MM.1S (cell line): ENCODE measurements around the gene TBC1D9B.

Experiments used
- DNase-seq: peaks from one replicate; pipeline ENCODE4 v3.0.0-alpha.2; 2015
- H2AFZ ChIP-seq: fragments of 300-600 bp; sonication (generic); 2 replicates; pipeline ENCODE4 v1.6.0; 2016; ENCODE audit warnings: antibody characterized with exemption, low read length
- H3F3A ChIP-seq: fragments of 300-600 bp; sonication (generic); 2 replicates; pipeline ENCODE4 v1.6.1; 2016; ENCODE audit warnings: mild to moderate bottlenecking, antibody characterized with exemption, low read length, moderate library complexity, mixed read lengths; ENCODE audit not compliant: insufficient read depth
- H3K27ac ChIP-seq: fragments of 300-600 bp; sonication (generic); 2 replicates; pipeline ENCODE4 v1.5.1; 2016; ENCODE audit warnings: mild to moderate bottlenecking, low read length
- H3K27me3 ChIP-seq: fragments of 300-600 bp; sonication (generic); replicated peaks from 2 replicates; pipeline ENCODE4 v1.6.0; 2016; ENCODE audit warnings: low read length; ENCODE audit not compliant: insufficient read depth
- H3K36me3 ChIP-seq: fragments of 300-600 bp; sonication (generic); replicated peaks from 2 replicates; pipeline ENCODE4 v1.6.1; 2016; ENCODE audit warnings: mild to moderate bottlenecking, low read length, mixed read lengths; ENCODE audit not compliant: insufficient read depth
- H3K4me1 ChIP-seq: fragments of 300-600 bp; sonication (generic); 2 replicates; pipeline ENCODE4 v1.6.1; 2016; ENCODE audit warnings: low read length, mixed read lengths
- H3K4me2 ChIP-seq: fragments of 300-600 bp; sonication (generic); 2 replicates; pipeline ENCODE4 v1.6.0; 2016; ENCODE audit warnings: low read depth, low read length
- H3K4me3 ChIP-seq: fragments of 300-600 bp; sonication (generic); 2 replicates; pipeline ENCODE4 v1.5.1; 2016; ENCODE audit warnings: low read length, mixed read lengths
- H3K79me2 ChIP-seq: fragments of 300-600 bp; sonication (generic); 2 replicates; pipeline ENCODE4 v1.6.1; 2016; ENCODE audit warnings: mixed run types, low read length, mixed read lengths
- H3K9ac ChIP-seq: fragments of 300-600 bp; sonication (generic); 2 replicates; pipeline ENCODE4 v1.6.1; 2016; ENCODE audit warnings: low read length, mixed read lengths
- H3K9me2 ChIP-seq: fragments of 300-600 bp; sonication (generic); replicated peaks from 2 replicates; pipeline ENCODE4 v1.6.1; 2016; ENCODE audit warnings: mild to moderate bottlenecking, low read length, mixed read lengths; ENCODE audit not compliant: insufficient read depth
- H3K9me3 ChIP-seq: fragments of 300-600 bp; sonication (generic); replicated peaks from 2 replicates; pipeline ENCODE4 v1.6.1; 2016; ENCODE audit warnings: mild to moderate bottlenecking, low read length, mixed read lengths; ENCODE audit not compliant: insufficient read depth
- H4K20me1 ChIP-seq: fragments of 300-600 bp; sonication (generic); 2 replicates; pipeline ENCODE4 v1.6.1; 2016; ENCODE audit warnings: mild to moderate bottlenecking, low read length, moderate library complexity, mixed read lengths; ENCODE audit not compliant: insufficient read depth
- CTCF ChIP-seq: fragments of 300-600 bp; sonication (generic); IDR thresholded peaks from 2 replicates; pipeline ENCODE4 v1.5.1; 2016; ENCODE audit warnings: antibody characterized with exemption, low read length, mixed read lengths
- EZH2 ChIP-seq: fragments of 300-600 bp; sonication (generic); optimal IDR thresholded peaks from 2 replicates; pipeline ENCODE3; 2017; ENCODE audit warnings: low read depth, mild to moderate bottlenecking, antibody characterized with exemption, low read length, mixed read lengths
- EZH2phosphoT487 ChIP-seq: fragments of 300-600 bp; sonication (generic); IDR thresholded peaks from 2 replicates; pipeline ENCODE4 v1.6.1; 2018; ENCODE audit warnings: antibody characterized with exemption, low read length

Gene TBC1D9B

GRCh38 chr5:179858241-179858585 is 49.5 kb downstream of the TBC1D9B start:
- TF ChIP-seq EZH2 (no peak), CTCF (no peak), EZH2phosphoT487 (no peak)
- Histone ChIP-seq H3K27me3 (no peaks in the 10 kb centered on the region), H3K27ac (peak overlapping the region; percentile 45; the same call in 1 of the 2 replicates), H3K4me1 (no peaks in the 10 kb centered on the region), H3K4me3 (peak overlapping the region; percentile 96), H3K9me2 (no peaks in the 10 kb centered on the region), H3K9me3 (no peaks in the 10 kb centered on the region), H3K79me2 (peaks cover 29% of the 10 kb centered on the region), H3K36me3 (no peaks in the 10 kb centered on the region), H3K9ac (peak overlapping the region; percentile 47; the same call in 1 of the 2 replicates), H4K20me1 (no peaks in the 10 kb centered on the region), H3K4me2 (peak overlapping the region; percentile 95), H2AFZ (peak overlapping the region; percentile 88), H3F3A (peaks cover 7% of the 10 kb centered on the region; the same call in 1 of the 2 replicates)
- peak; percentile 47 for DNase-seq

GRCh38 chr5:179854356-179854755 is 53.3 kb downstream of the TBC1D9B start:
- Histone ChIP-seq H2AFZ (no peak overlapping the region), H3K4me2 (no peak overlapping the region), H3K79me2 (peaks cover 29% of the 10 kb centered on the region), H3K9me3 (no peaks in the 10 kb centered on the region), H3K9ac (no peak overlapping the region), H3K27me3 (no peaks in the 10 kb centered on the region), H3K4me1 (no peaks in the 10 kb centered on the region), H3K36me3 (no peaks in the 10 kb centered on the region; the same call in 1 of the 2 replicates), H3K27ac (no peak overlapping the region), H3K9me2 (no peaks in the 10 kb centered on the region), H4K20me1 (no peaks in the 10 kb centered on the region), H3F3A (peaks cover 7% of the 10 kb centered on the region; the same call in 1 of the 2 replicates), H3K4me3 (no peak overlapping the region)
- DNase-seq: no peak
- TF ChIP-seq EZH2 (no peak), EZH2phosphoT487 (no peak), CTCF (no peak)

GRCh38 chr5:179852993-179853547 is 54.6 kb downstream of the TBC1D9B start:
- Histone ChIP-seq H4K20me1 (no peaks in the 10 kb centered on the region), H3K79me2 (peaks cover 29% of the 10 kb centered on the region), H3F3A (peaks cover 2% of the 10 kb centered on the region; the same call in 1 of the 2 replicates), H3K4me2 (no peak overlapping the region), H3K9me2 (no peaks in the 10 kb centered on the region), H3K4me3 (no peak overlapping the region), H2AFZ (no peak overlapping the region), H3K27ac (no peak overlapping the region), H3K27me3 (no peaks in the 10 kb centered on the region), H3K9me3 (no peaks in the 10 kb centered on the region), H3K36me3 (no peaks in the 10 kb centered on the region; the same call in 1 of the 2 replicates), H3K4me1 (no peaks in the 10 kb centered on the region), H3K9ac (no peak overlapping the region)
- no peak for TF ChIP-seq EZH2
- TF ChIP-seq CTCF: no peak
- no peak for TF ChIP-seq EZH2phosphoT487
- DNase-seq: no peak
